Kidney (tissue), 14 donors: Measurements from ENCODE around the gene NKRF. TPM values are rescaled to one million over a fixed set of nuclear protein-coding genes. Genes with fewer than 3 reads are reported as not detected.

Source experiments
- DNase-seq, 5 donors: peaks; one replicate each; pipeline ENCODE4 v3.0.0-alpha.2; 2013 to 2020
- FAIRE-seq: peaks from 2 replicates; lab custom pipeline; 2012; peaks lifted over from hg19 to GRCh38; lab: Jason Lieb, UNC
- H3K27ac ChIP-seq, 2 donors: one replicate each; pipeline ENCODE4 v1.7.0; 2013; ENCODE audit warnings: low read depth in 2 of 2, low read length in 2 of 2, inconsistent platforms in 1 of 2
- H3K27me3 ChIP-seq: one replicate; pipeline ENCODE4 v1.7.1; 2013; ENCODE audit warnings: low read length, inconsistent platforms; ENCODE audit not compliant: control insufficient read depth, insufficient read depth
- H3K36me3 ChIP-seq, 3 donors: one replicate each; pipeline versions ENCODE4 v1.7.0 to v1.7.1; 2013; ENCODE audit warnings: low read length in 3 of 3, control low read depth in 1 of 3, inconsistent platforms in 1 of 3; ENCODE audit not compliant: insufficient read depth in 3 of 3, control insufficient read depth in 2 of 3
- H3K4me1 ChIP-seq, 3 donors: one replicate each; pipeline versions ENCODE4 v1.7.0 to v1.7.1; 2013; ENCODE audit warnings: low read length in 3 of 3, inconsistent platforms in 1 of 3, low read depth in 1 of 3; ENCODE audit not compliant: control insufficient read depth in 2 of 3, insufficient read depth in 2 of 3
- H3K4me3 ChIP-seq, 3 donors: one replicate each; pipeline versions ENCODE4 v1.7.0 to v1.8.1; 2013; ENCODE audit warnings: low read length in 3 of 3, control low read depth in 1 of 3, inconsistent platforms in 1 of 3
- H3K9ac ChIP-seq, 3 donors: one replicate each; pipeline versions ENCODE4 v1.7.0 to v1.7.1; 2013; ENCODE audit warnings: low read length in 3 of 3, control low read depth in 1 of 3, inconsistent platforms in 1 of 3
- H3K9me3 ChIP-seq, 3 donors: one replicate each; pipeline versions ENCODE4 v1.7.0 to v1.7.1; 2013; ENCODE audit warnings: low read length in 3 of 3, control low read depth in 1 of 3, inconsistent platforms in 1 of 3; ENCODE audit not compliant: control insufficient read depth in 2 of 3, insufficient read depth in 1 of 3
- intact Hi-C: fragments of 100-400 bp; cut with DNase I; formaldehyde crosslinking; loops from one replicate; pipeline ENCODE4 v1.11.1; 2022
- polyA plus RNA-seq: library from polyadenylated mRNA; stranded (reverse); fragments of 350-450 nt; fragmentation: Illumina TruSeq; extraction: RNeasy Lipid Tissue Mini Kit (QIAGEN cat#74804); gene quantifications from one replicate; pipeline ENCODE4 v1.2.3, GENCODE V29; 2014; ENCODE audit warnings: low read depth, low replicate concordance; ENCODE audit not compliant: insufficient read depth
- total RNA-seq: library from RNA; stranded (reverse); fragmentation: NEBNext Ultra II Directional; extraction: Animal tissue kit (Norgen Biotek cat#: 25700); gene quantifications from one replicate; pipeline ENCODE4 v1.2.1, GENCODE V29; 2021
- TF ChIP-seq, protein P1 (sequence below): IDR thresholded peaks from 3 replicates; pipeline ENCODE4 v1.5.1; 2012; ENCODE audit warnings: mild to moderate bottlenecking, moderate library complexity, borderline replicate concordance; ENCODE audit not compliant: insufficient read depth; ENCODE audit errors: extremely low read depth
- donor health status: control.
- donor health status: control.
- donor health status: control.
- donor health status: control.
- donor health status: control.
- donor health status: DM: yes; HTN: yes; CAD: no.
- donor health status: Normal renal cell carcinoma (clear cell type).

NKRF gene
- total and polyA plus RNA-seq, 2 donors from 2014 or later, result 5.7 to 9.0 TPM

GRCh38 chrX:119574394-119575266 is 31.6 kb downstream of the NKRF start, which contains the start of gene UBE2A:
TSS of gene UBE2A (plus strand) at chrX:119574563. CDS start at chrX:119574712, 149 bp downstream.
- TF ChIP-seq, protein P1, sequence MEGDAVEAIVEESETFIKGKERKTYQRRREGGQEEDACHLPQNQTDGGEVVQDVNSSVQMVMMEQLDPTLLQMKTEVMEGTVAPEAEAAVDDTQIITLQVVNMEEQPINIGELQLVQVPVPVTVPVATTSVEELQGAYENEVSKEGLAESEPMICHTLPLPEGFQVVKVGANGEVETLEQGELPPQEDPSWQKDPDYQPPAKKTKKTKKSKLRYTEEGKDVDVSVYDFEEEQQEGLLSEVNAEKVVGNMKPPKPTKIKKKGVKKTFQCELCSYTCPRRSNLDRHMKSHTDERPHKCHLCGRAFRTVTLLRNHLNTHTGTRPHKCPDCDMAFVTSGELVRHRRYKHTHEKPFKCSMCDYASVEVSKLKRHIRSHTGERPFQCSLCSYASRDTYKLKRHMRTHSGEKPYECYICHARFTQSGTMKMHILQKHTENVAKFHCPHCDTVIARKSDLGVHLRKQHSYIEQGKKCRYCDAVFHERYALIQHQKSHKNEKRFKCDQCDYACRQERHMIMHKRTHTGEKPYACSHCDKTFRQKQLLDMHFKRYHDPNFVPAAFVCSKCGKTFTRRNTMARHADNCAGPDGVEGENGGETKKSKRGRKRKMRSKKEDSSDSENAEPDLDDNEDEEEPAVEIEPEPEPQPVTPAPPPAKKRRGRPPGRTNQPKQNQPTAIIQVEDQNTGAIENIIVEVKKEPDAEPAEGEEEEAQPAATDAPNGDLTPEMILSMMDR, result no peak
- Histone ChIP-seq H3K27ac (peak within 1 kb of the TSS; percentile 80 to 92), H3K27me3 (no peaks in the 10 kb centered on the region), H3K4me3 (peak within 1 kb of the TSS; percentile 67 to 73 (median 71)), H3K9ac (peak within 1 kb of the TSS; percentile 41 to 84 (median 47)), H3K36me3 (no peaks in the 10 kb centered on the region), H3K9me3 (no peaks in the 10 kb centered on the region), H3K4me1 (peaks cover 0 to 2% (median 0%) of the 10 kb centered on the region in 3 donors)
- DNase-seq (peak; percentile 92 to 96 (median 95)), FAIRE-seq (no peak)
- intact Hi-C loops, result no loop called here

DNA sequence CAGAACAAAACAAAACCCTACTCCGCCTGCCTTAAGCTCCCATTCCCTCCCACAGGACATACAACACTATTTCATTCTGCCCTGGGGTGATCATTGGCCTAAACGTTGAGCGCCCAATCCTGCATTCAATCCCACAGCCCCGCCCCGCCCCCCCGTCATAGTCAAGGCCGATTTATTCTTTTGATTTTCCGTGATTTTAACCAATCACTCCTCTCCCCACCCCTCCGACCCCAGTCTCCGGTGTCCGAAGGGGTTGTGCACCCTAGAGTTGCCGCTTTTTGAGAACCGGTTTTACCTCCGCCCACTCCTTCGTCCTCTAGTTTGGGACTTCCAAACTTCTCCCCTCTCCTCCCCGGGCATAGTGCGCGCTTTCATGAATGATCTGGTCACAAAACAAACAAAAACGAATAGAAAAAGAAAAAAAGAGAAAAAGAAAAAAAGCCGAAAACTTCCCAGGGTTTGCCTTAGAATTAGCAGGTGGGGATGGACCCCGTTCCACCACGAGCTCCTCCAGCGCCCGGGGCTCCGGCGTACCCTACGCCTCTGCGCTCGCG is 32.3 kb downstream of the NKRF start:
- peak overlapping the region; percentile 41 to 67 (median 47) for H3K9ac ChIP-seq
- peaks cover 0 to 2% (median 0%) of the 10 kb centered on the region in 3 donors for H3K4me1 ChIP-seq
- peak in 3 of 5 donors; percentile 20 to 56 (median 52) for DNase-seq
- peak; percentile 3 for FAIRE-seq
- H3K27me3 ChIP-seq, result no peaks in the 10 kb centered on the region
- H3K36me3 ChIP-seq, result no peaks in the 10 kb centered on the region
- H3K9me3 ChIP-seq, result no peaks in the 10 kb centered on the region
- intact Hi-C loops, result no loop called here
- peak overlapping the region; percentile 67 to 73 (median 71) for H3K4me3 ChIP-seq
- peak overlapping the region; percentile 80 to 85 for H3K27ac ChIP-seq
- TF ChIP-seq, protein P1, result no peak

- Histone ChIP-seq H3K36me3 (no peaks in the 10 kb centered on the region), H3K27ac (no peak overlapping the region), H3K27me3 (no peaks in the 10 kb centered on the region), H3K4me1 (peaks cover 0 to 2% (median 0%) of the 10 kb centered on the region in 3 donors), H3K4me3 (peak overlapping the region; percentile 67 to 73 (median 71)), H3K9ac (no peak overlapping the region), H3K9me3 (no peaks in the 10 kb centered on the region)
- FAIRE-seq, result no peak
- TF ChIP-seq, protein P1, result no peak
- DNase-seq, result no peak
- intact Hi-C loops, result no loop called here
These were observed 33.0 kb downstream of the NKRF start for GRCh38 chrX:119573222-119573621.
